HL-60 (cell line): ENCODE measurements around the gene SH3RF3.

Source experiments
- CTCF ChIP-seq: IDR thresholded peaks from one replicate; pipeline ENCODE4 v1.5.1; 2011; ENCODE audit warnings: low read length, control low read depth, inconsistent platforms; ENCODE audit not compliant: insufficient read depth
- GABPA ChIP-seq: IDR thresholded peaks from 2 replicates; pipeline ENCODE4 v1.6.1; 2012; ENCODE audit warnings: low read depth
- POLR2AphosphoS5 ChIP-seq: IDR thresholded peaks from 2 replicates; pipeline ENCODE4 v1.6.1; 2012; ENCODE audit warnings: low read depth
- REST ChIP-seq: IDR thresholded peaks from 2 replicates; pipeline ENCODE4 v1.6.1; 2012; ENCODE audit warnings: low read depth; ENCODE audit not compliant: insufficient replicate concordance
- SPI1 ChIP-seq: IDR thresholded peaks from 2 replicates; pipeline ENCODE4 v1.6.1; 2012; ENCODE audit warnings: low read depth, mild to moderate bottlenecking, borderline replicate concordance

DNA sequence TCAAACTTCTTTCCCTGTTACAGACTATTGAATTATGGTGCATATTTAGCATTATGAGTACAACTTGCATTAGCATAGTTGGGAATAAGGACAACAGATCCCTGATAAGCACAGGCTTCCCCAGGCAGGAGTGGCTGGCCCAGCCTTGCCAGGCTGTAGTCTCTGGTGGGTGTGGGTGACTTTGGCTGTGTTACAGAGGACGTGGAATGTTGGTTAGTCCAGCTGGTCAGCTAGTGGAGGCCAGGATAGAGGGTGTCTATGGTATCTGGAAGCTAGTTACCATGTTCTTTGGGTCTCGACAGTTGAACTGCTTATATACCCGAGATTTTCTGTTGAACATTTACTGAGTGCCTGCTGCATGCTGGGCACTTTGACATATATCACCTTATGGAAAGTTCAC, 4.7 kb downstream of the SH3RF3 start:
- TF ChIP-seq GABPA = no peak
- TF ChIP-seq CTCF = no peak
- no peak for TF ChIP-seq POLR2AphosphoS5
- no peak for TF ChIP-seq REST
- TF ChIP-seq SPI1 = no peak
